Activated CD8-positive, alpha-beta T cell treated with anti-CD3 and anti-CD28 coated beads for 36 hours (primary cell): Measurements from ENCODE around the gene TTC8. TPM values are rescaled to one million over a fixed set of nuclear protein-coding genes. Genes with fewer than 3 reads are reported as not detected.

Source experiments
- ATAC-seq: fragments of 200-7000 bp; cut with Tn5 transposase; one replicate; pipeline ENCODE4 v1.10.0; 2021; ENCODE audit warnings: mild to moderate bottlenecking, moderate library complexity
- CTCF ChIA-PET: fragments of 350-600 bp; sonication (Branson Sonifier 250); formaldehyde crosslinking; loops from one replicate; lab custom pipeline; 2021; ENCODE audit warnings: antibody characterized with exemption; lab: Charles Lee
- POLR2A ChIA-PET: fragments of 350-600 bp; sonication (Branson Sonifier 250); formaldehyde crosslinking; loops from one replicate; lab custom pipeline; 2021; ENCODE audit warnings: antibody characterized with exemption; lab: Charles Lee
- DNase-seq: peaks from one replicate; pipeline ENCODE4 v3.0.0-alpha.2; 2020
- H3K27ac Mint-ChIP-seq: one replicate; pipeline ENCODE4 v1.8.0; 2021; ENCODE audit warnings: mild to moderate bottlenecking, mixed read lengths
- H3K27me3 Mint-ChIP-seq: one replicate; pipeline ENCODE4 v1.8.0; 2021; ENCODE audit warnings: mixed read lengths
- H3K36me3 Mint-ChIP-seq: one replicate; pipeline ENCODE4 v1.8.0; 2021; ENCODE audit warnings: low read depth, mixed read lengths
- H3K4me1 Mint-ChIP-seq: one replicate; pipeline ENCODE4 v1.8.0; 2021; ENCODE audit warnings: low read depth, mixed read lengths
- H3K4me3 Mint-ChIP-seq: one replicate; pipeline ENCODE4 v1.8.0; 2021; ENCODE audit warnings: mild to moderate bottlenecking, moderate library complexity, mixed read lengths
- H3K9me3 Mint-ChIP-seq: one replicate; pipeline ENCODE4 v1.8.0; 2021; ENCODE audit warnings: mixed read lengths
- CTCF ChIP-seq: fragments of 200-600 bp; IDR thresholded peaks from one replicate; pipeline ENCODE4 v1.8.0; 2022; ENCODE audit warnings: antibody characterized with exemption, mild to moderate bottlenecking
- intact Hi-C: fragments of 100-400 bp; cut with micrococcal nuclease; formaldehyde crosslinking; loops from one replicate; pipeline ENCODE4 v1.10.0; 2022
- total RNA-seq, 2 experiments: library from RNA; stranded (reverse); gene quantifications; one replicate each; pipeline ENCODE4 v1.2.3, GENCODE V29; 2021

Gene TTC8
- total RNA-seq, 2 experiments from 2014 or later, result 2.5 to 4.0 TPM

GRCh38 chr14:88837495-88837894, 13.0 kb downstream of the TTC8 start:
- ATAC-seq (no peak), DNase-seq (no peak)
- no peaks in the 10 kb centered on the region for H3K9me3 Mint-ChIP-seq
- no peaks in the 10 kb centered on the region for H3K36me3 Mint-ChIP-seq
- H3K27ac Mint-ChIP-seq, result no peak overlapping the region
- intact Hi-C loops, result no loop called here
- H3K27me3 Mint-ChIP-seq, result peaks cover 8% of the 10 kb centered on the region
- ChIA-PET POLR2A (no interaction called here), CTCF (interaction anchor here (0.7 kb wide), 1 partner anchor 102 kb away, joined by 3 read pairs; no protein-coding TSS in a partner anchor)
- H3K4me3 Mint-ChIP-seq, result no peak overlapping the region
- no peak for TF ChIP-seq CTCF
- H3K4me1 Mint-ChIP-seq, result no peaks in the 10 kb centered on the region

- ChIA-PET POLR2A (interaction anchor here (0.7 to 0.8 kb wide), 2 partner anchors 10 to 14 kb away, joined by 3 read pairs; partner anchors contain the start of gene TTC8), CTCF (interaction anchor here (1.0 to 1.2 kb wide), 2 partner anchors 9 to 170 kb away, joined by 3 to 5 read pairs; no protein-coding TSS in a partner anchor)
- no peak for ATAC-seq
- TF ChIP-seq CTCF, result no peak
- Mint-ChIP-seq H3K9me3 (no peaks in the 10 kb centered on the region), H3K27me3 (peaks cover 8% of the 10 kb centered on the region), H3K4me3 (no peak overlapping the region), H3K27ac (no peak overlapping the region), H3K36me3 (no peaks in the 10 kb centered on the region), H3K4me1 (no peaks in the 10 kb centered on the region)
- intact Hi-C loops, result no loop called here
- no peak for DNase-seq
Measured at GRCh38 chr14:88838015-88838414, 13.6 kb downstream of the TTC8 start.

- Mint-ChIP-seq H3K27ac (no peak overlapping the region), H3K9me3 (no peaks in the 10 kb centered on the region), H3K36me3 (no peaks in the 10 kb centered on the region), H3K4me3 (no peak overlapping the region), H3K4me1 (no peaks in the 10 kb centered on the region), H3K27me3 (peaks cover 3% of the 10 kb centered on the region)
- no peak for ATAC-seq
- no peak for DNase-seq
- ChIA-PET POLR2A (no interaction called here), CTCF (interaction anchor here (1.2 kb wide), 1 partner anchor 16 kb away, joined by 3 read pairs; no protein-coding TSS in a partner anchor)
- TF ChIP-seq CTCF, result no peak
- intact Hi-C loops, result no loop called here
Measured at GRCh38 chr14:88840926-88841325, 16.5 kb downstream of the TTC8 start.

GRCh38 chr14:88841741-88842140, 17.3 kb downstream of the TTC8 start:
- Mint-ChIP-seq H3K4me1 (no peaks in the 10 kb centered on the region), H3K36me3 (no peaks in the 10 kb centered on the region), H3K27me3 (peaks cover 3% of the 10 kb centered on the region), H3K4me3 (no peak overlapping the region), H3K27ac (no peak overlapping the region), H3K9me3 (no peaks in the 10 kb centered on the region)
- DNase-seq (no peak), ATAC-seq (no peak)
- POLR2A ChIA-PET, result no interaction called here
- intact Hi-C loops, result no loop called here
- TF ChIP-seq CTCF, result no peak
- CTCF ChIA-PET, result interaction anchor here (1.2 kb wide), 1 partner anchor 17 kb away, joined by 3 read pairs; no protein-coding TSS in a partner anchor

GRCh38 chr14:88842414-88842813, 18.0 kb downstream of the TTC8 start:
- ChIA-PET POLR2A (no interaction called here), CTCF (no interaction called here)
- TF ChIP-seq CTCF, result no peak
- Mint-ChIP-seq H3K9me3 (no peaks in the 10 kb centered on the region), H3K4me3 (no peak overlapping the region), H3K4me1 (no peaks in the 10 kb centered on the region), H3K27ac (no peak overlapping the region), H3K36me3 (no peaks in the 10 kb centered on the region), H3K27me3 (no peaks in the 10 kb centered on the region)
- intact Hi-C loops, result no loop called here
- ATAC-seq (no peak), DNase-seq (no peak)
